ENCODE results near the gene RIGI. TPM values are rescaled to one million over a fixed set of nuclear protein-coding genes. Genes with fewer than 3 reads are reported as not detected.

RIGI gene
- total RNA-seq, 1 experiment from 2014 or later = 7.9 TPM

GRCh38 chr9:32500768-32501167, 25.2 kb downstream of the RIGI start:
- DNase-seq = no peak
- Mint-ChIP-seq H3K36me3 (ENCODE audit: insufficient read depth, unreplicated experiment) (peaks cover 10% of the 10 kb centered on the region), H3K27me3 (ENCODE audit: insufficient read depth, unreplicated experiment) (no peaks in the 10 kb centered on the region), H3K4me3 (ENCODE audit: unreplicated experiment) (no peak overlapping the region), H3K9me3 (ENCODE audit: unreplicated experiment) (no peaks in the 10 kb centered on the region), H3K4me1 (ENCODE audit: low read depth, unreplicated experiment) (peaks cover 7% of the 10 kb centered on the region), H3K27ac (ENCODE audit: unreplicated experiment) (no peak overlapping the region)
- TF ChIP-seq CTCF (IDR thresholded peaks at IDR 0.05; ENCODE audit: insufficient read depth in 1 of 2, low read depth in 1 of 2, low read length in 1 of 2, severe bottlenecking in 1 of 2, unreplicated experiment in 1 of 2) = no peak
- H3K4me1 ChIP-seq = no peaks in the 10 kb centered on the region
- CTCF ChIA-PET = no interaction called here
- intact Hi-C loops (cut with micrococcal nuclease; ENCODE audit: unreplicated experiment) = no loop called here
- H3K4me3 ChIP-seq (ENCODE audit: low read depth, low read length) = no peak overlapping the region
- H3K36me3 ChIP-seq (ENCODE audit: control insufficient read depth, insufficient read depth, low read length) = no peaks in the 10 kb centered on the region
- BruUV-seq (replicated peaks) = no TSS peak
- POLR2A ChIA-PET = no interaction called here
- H3K9me3 ChIP-seq = no peaks in the 10 kb centered on the region
- H3K27me3 ChIP-seq (replicated peaks; ENCODE audit: control insufficient read depth, insufficient read depth, low read length) = no peaks in the 10 kb centered on the region

GRCh38 chr9:32497921-32498320, 28.1 kb downstream of the RIGI start:
- no peak for DNase-seq
- intact Hi-C loops (cut with micrococcal nuclease; ENCODE audit: unreplicated experiment) = no loop called here
- Histone ChIP-seq H3K9me3 (no peaks in the 10 kb centered on the region), H3K27me3 (replicated peaks; ENCODE audit: control insufficient read depth, insufficient read depth, low read length) (no peaks in the 10 kb centered on the region), H3K4me3 (ENCODE audit: low read depth, low read length) (no peak overlapping the region), H3K36me3 (ENCODE audit: control insufficient read depth, insufficient read depth, low read length) (no peaks in the 10 kb centered on the region), H3K4me1 (no peaks in the 10 kb centered on the region)
- Mint-ChIP-seq H3K4me1 (ENCODE audit: low read depth, unreplicated experiment) (peaks cover 6% of the 10 kb centered on the region), H3K36me3 (ENCODE audit: insufficient read depth, unreplicated experiment) (peaks cover 13% of the 10 kb centered on the region), H3K27ac (ENCODE audit: unreplicated experiment) (no peak overlapping the region), H3K9me3 (ENCODE audit: unreplicated experiment) (no peaks in the 10 kb centered on the region), H3K4me3 (ENCODE audit: unreplicated experiment) (no peak overlapping the region), H3K27me3 (ENCODE audit: insufficient read depth, unreplicated experiment) (no peaks in the 10 kb centered on the region)
- ChIA-PET CTCF (no interaction called here), POLR2A (no interaction called here)
- TF ChIP-seq CTCF (IDR thresholded peaks at IDR 0.05; ENCODE audit: insufficient read depth in 1 of 2, low read depth in 1 of 2, low read length in 1 of 2, severe bottlenecking in 1 of 2, unreplicated experiment in 1 of 2) = no peak
- no TSS peak for BruUV-seq (replicated peaks)

GRCh38 chr9:32490601-32491000, 35.4 kb downstream of the RIGI start:
- Histone ChIP-seq H3K27me3 (replicated peaks; ENCODE audit: control insufficient read depth, insufficient read depth, low read length) (no peaks in the 10 kb centered on the region), H3K4me1 (peaks cover 10% of the 10 kb centered on the region), H3K4me3 (ENCODE audit: low read depth, low read length) (no peak overlapping the region), H3K36me3 (ENCODE audit: control insufficient read depth, insufficient read depth, low read length) (no peaks in the 10 kb centered on the region), H3K9me3 (no peaks in the 10 kb centered on the region)
- intact Hi-C loops (cut with micrococcal nuclease; ENCODE audit: unreplicated experiment) = loop anchor here (5.0 kb wide), 1 partner anchor 37 kb away; the partner anchor contains the start of gene RIGI
- no peaks in the 10 kb centered on the region for H3K27me3 Mint-ChIP-seq (ENCODE audit: insufficient read depth, unreplicated experiment)
- no TSS peak for BruUV-seq (replicated peaks)
- H3K27ac Mint-ChIP-seq (ENCODE audit: unreplicated experiment) = no peak overlapping the region
- H3K4me3 Mint-ChIP-seq (ENCODE audit: unreplicated experiment) = no peak overlapping the region
- TF ChIP-seq CTCF (IDR thresholded peaks at IDR 0.05; ENCODE audit: insufficient read depth in 1 of 2, low read depth in 1 of 2, low read length in 1 of 2, severe bottlenecking in 1 of 2, unreplicated experiment in 1 of 2) = no peak
- ChIA-PET POLR2A (no interaction called here), CTCF (no interaction called here)
- DNase-seq = no peak
- no peaks in the 10 kb centered on the region for H3K9me3 Mint-ChIP-seq (ENCODE audit: unreplicated experiment)
- H3K4me1 Mint-ChIP-seq (ENCODE audit: low read depth, unreplicated experiment) = no peaks in the 10 kb centered on the region
- H3K36me3 Mint-ChIP-seq (ENCODE audit: insufficient read depth, unreplicated experiment) = peaks cover 9% of the 10 kb centered on the region
